Breast epithelium (tissue), 4 donors: ENCODE results near the gene TXNRD2. TPM values are rescaled to one million over a fixed set of nuclear protein-coding genes. Genes with fewer than 3 reads are reported as not detected.

ENCODE experiments used
- DNase-seq, 2 donors: peaks; one replicate each; pipeline ENCODE4 v3.0.0-alpha.2; 2019; ENCODE audit warnings: low spot score in 2 of 2
- H3K27ac ChIP-seq, 2 donors: fragments of 200-600 bp; sonication (generic) in 1 of 2; one replicate each; pipeline ENCODE4 v1.5.1; 2016 to 2019; ENCODE audit warnings: mild to moderate bottlenecking in 1 of 2
- H3K27me3 ChIP-seq, 2 donors: fragments of 200-600 bp; sonication (generic) in 1 of 2; one replicate each; pipeline versions ENCODE4 v1.5.1 to v1.6.0; 2017 to 2019; ENCODE audit warnings: control low read depth in 1 of 2, mild to moderate bottlenecking in 1 of 2
- H3K36me3 ChIP-seq: fragments of 200-600 bp; one replicate; pipeline ENCODE4 v1.5.1; 2019
- H3K4me1 ChIP-seq, 2 donors: fragments of 200-600 bp; sonication (generic); one replicate each; pipeline ENCODE4 v1.5.1; 2016 to 2019; ENCODE audit warnings: control low read depth in 1 of 2
- H3K4me3 ChIP-seq, 3 donors: fragments of 200-600 bp; sonication (generic); 1 replicate in 2 of 3; 2 replicates in 1 of 3; pipeline ENCODE4 v1.5.1; 2016 to 2019; ENCODE audit warnings: mild to moderate bottlenecking in 3 of 3, moderate library complexity in 2 of 3
- H3K9me3 ChIP-seq, 2 donors: fragments of 200-600 bp; sonication (generic) in 1 of 2; one replicate each; pipeline ENCODE4 v1.5.1; 2016 to 2019; ENCODE audit warnings: control low read depth in 1 of 2
- POLR2A ChIP-seq: fragments of 450-650 bp; IDR thresholded peaks from one replicate; pipeline ENCODE4 v1.6.1; 2016; ENCODE audit warnings: antibody characterized with exemption, mild to moderate bottlenecking, moderate library complexity
- POLR2AphosphoS5 ChIP-seq, 3 donors: sonication (generic); formaldehyde crosslinking; IDR thresholded peaks; one replicate each; pipeline ENCODE4 v1.6.1; 2017; ENCODE audit warnings: antibody characterized with exemption in 3 of 3
- intact Hi-C: fragments of 100-400 bp; cut with DNase I; formaldehyde crosslinking; loops from one replicate; pipeline ENCODE4 v1.15.1; 2023; ENCODE audit warnings: low total_unique reads
- total RNA-seq, 3 donors: library from RNA; depleted of rRNA; stranded (reverse); fragments of >200 nt; gene quantifications; one replicate each; pipeline ENCODE4 v1.1.0, GENCODE V29; 2016
- TF ChIP-seq, protein P1 (sequence below), 3 donors: fragments of 450-650 bp; IDR thresholded peaks; one replicate each; pipeline ENCODE4 v1.5.1; 2016 to 2017; ENCODE audit warnings: antibody characterized with exemption in 3 of 3, mild to moderate bottlenecking in 3 of 3, moderate library complexity in 3 of 3

Gene TXNRD2
- total RNA-seq, 3 donors from 2014 or later, result 13.8 to 22.8 (median 20.6) TPM

DNA sequence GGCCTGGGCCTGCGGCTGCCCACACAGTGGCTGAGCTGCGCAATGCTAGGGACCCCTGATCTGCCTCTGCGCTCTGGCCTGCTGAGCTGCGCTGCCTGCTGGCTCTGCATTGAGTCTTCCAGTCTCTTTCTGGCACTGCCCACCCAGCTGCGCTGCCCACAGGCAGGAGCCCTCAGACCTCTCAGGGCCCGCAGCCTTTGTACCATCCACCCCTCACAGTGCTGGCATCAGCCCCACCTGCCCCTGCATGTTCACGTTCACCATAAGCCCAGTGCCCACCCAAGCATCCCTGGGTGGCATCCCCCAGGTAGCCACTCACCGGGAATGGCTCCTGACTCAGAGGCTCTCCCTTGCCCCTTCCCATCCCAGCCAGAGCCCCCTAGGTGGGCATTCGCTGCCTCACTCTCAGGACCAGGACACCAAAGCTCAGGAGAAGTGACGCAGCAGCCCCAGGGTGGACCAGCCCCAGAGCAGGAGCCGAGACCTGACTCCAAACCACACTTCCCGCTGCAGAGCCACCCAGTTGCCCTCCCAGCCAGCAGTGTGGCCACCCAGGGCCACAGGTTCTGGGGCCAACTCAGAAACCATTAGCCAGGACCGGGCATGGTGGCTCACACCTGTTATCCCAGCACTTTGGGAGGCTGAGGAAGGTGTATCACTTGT is 21.8 kb downstream of the TXNRD2 start:
- TF ChIP-seq POLR2A, result no peak
- TF ChIP-seq, protein P1, sequence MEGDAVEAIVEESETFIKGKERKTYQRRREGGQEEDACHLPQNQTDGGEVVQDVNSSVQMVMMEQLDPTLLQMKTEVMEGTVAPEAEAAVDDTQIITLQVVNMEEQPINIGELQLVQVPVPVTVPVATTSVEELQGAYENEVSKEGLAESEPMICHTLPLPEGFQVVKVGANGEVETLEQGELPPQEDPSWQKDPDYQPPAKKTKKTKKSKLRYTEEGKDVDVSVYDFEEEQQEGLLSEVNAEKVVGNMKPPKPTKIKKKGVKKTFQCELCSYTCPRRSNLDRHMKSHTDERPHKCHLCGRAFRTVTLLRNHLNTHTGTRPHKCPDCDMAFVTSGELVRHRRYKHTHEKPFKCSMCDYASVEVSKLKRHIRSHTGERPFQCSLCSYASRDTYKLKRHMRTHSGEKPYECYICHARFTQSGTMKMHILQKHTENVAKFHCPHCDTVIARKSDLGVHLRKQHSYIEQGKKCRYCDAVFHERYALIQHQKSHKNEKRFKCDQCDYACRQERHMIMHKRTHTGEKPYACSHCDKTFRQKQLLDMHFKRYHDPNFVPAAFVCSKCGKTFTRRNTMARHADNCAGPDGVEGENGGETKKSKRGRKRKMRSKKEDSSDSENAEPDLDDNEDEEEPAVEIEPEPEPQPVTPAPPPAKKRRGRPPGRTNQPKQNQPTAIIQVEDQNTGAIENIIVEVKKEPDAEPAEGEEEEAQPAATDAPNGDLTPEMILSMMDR (IDR thresholded peaks at IDR 0.05), result no peak
- no peak for TF ChIP-seq POLR2AphosphoS5 (IDR thresholded peaks at IDR 0.05)
- DNase-seq, result no peak
- H3K9me3 ChIP-seq, result no peaks in the 10 kb centered on the region
- no peaks in the 10 kb centered on the region for H3K36me3 ChIP-seq
- intact Hi-C loops, result loop anchor here (5.0 kb wide), 1 partner anchor 188 kb away; no protein-coding TSS in a partner anchor
- H3K27ac ChIP-seq, result no peak overlapping the region
- no peaks in the 10 kb centered on the region for H3K27me3 ChIP-seq
- no peak overlapping the region for H3K4me3 ChIP-seq
- no peaks in the 10 kb centered on the region for H3K4me1 ChIP-seq

DNA sequence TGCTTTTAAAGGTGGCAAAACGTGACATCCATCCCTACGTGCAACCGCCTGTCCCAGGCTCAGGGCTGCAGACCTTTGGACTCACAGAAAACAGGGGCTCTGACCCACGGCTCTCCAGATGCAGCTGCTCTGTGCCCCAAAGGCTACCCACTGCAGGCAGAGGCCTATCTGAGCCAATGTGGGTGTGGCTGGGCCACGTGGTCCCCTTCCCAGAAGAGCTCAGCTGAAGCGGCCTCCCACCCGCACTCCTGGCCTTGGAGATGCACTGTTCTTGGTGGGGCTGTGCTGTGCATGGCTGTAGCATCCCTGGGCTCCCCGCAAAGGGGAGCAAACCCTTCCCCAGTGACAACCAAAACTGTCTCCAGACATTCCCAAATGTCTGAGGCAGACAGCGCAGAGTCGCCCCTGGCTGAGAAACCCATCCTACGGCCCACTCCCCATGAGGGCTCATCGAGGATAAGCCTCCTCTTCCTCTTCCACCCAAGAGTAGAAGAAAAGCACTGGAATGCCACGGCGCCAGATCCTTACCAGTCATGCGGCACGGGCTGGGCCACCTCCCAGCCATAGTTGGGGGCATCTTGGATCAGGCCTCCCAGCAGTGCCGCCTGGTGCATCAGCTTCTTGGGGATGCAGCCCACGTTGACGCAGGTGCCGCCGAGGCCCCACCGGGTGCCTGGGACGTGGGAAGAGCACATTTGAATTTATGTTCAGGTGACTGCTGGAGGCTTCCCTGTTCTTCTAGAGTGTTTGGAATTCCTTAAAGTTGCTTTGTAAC is 23.1 kb downstream of the TXNRD2 start:
- no peak overlapping the region for H3K27ac ChIP-seq
- intact Hi-C loops, result loop anchor here (5.0 kb wide), 1 partner anchor 186 kb away; no protein-coding TSS in a partner anchor
- H3K4me3 ChIP-seq, result no peak overlapping the region
- TF ChIP-seq POLR2AphosphoS5 (IDR thresholded peaks at IDR 0.05), result no peak
- TF ChIP-seq POLR2A, result no peak
- TF ChIP-seq, protein P1 (IDR thresholded peaks at IDR 0.05), result no peak
- H3K36me3 ChIP-seq, result no peaks in the 10 kb centered on the region
- no peaks in the 10 kb centered on the region for H3K27me3 ChIP-seq
- H3K4me1 ChIP-seq, result no peaks in the 10 kb centered on the region
- DNase-seq, result no peak
- no peaks in the 10 kb centered on the region for H3K9me3 ChIP-seq

DNA sequence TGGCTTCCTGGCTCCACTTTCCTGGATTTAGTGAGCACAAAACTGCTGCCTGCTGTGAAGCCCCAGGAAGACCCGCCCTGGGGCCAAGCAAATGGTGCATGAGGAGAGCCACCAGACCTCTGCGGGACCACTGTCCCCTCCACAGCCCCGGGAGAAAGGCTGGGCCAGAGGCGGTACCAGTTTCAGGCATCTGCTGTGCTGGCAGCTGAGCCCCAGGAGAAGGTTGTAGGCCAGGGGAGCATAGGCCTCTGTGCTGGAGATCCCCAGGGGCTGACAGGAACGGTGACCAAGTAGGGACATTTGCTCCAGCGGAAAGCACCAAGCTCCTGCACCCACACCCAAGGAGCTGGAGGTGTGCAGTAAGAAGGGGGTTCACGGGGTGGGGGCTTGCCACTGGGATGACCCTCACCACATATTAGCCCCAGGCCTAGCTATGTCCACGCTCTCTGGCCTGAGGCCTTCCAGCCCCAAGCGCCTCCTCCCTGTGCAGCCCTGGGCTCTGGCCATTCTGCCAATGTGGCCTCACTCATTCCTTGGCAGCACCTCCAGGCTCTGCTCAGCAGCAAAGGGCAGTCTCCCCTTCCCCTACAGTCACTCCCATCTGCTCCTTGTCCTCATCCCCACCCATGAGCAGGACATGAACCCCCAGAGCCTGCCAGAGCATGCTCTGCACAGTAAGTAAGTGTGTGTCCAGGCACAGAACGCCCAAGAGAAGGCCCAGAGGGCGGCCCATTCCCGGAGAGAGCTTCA is 24.1 kb downstream of the TXNRD2 start:
- no peak for TF ChIP-seq POLR2A
- TF ChIP-seq, protein P1 (IDR thresholded peaks at IDR 0.05), result no peak
- TF ChIP-seq POLR2AphosphoS5 (IDR thresholded peaks at IDR 0.05), result no peak
- Histone ChIP-seq H3K36me3 (no peaks in the 10 kb centered on the region), H3K27ac (no peak overlapping the region), H3K27me3 (no peaks in the 10 kb centered on the region), H3K4me1 (no peaks in the 10 kb centered on the region), H3K9me3 (no peaks in the 10 kb centered on the region), H3K4me3 (no peak overlapping the region)
- DNase-seq, result no peak
- intact Hi-C loops, result loop anchor here (5.0 kb wide), 1 partner anchor 185 kb away; no protein-coding TSS in a partner anchor

DNA sequence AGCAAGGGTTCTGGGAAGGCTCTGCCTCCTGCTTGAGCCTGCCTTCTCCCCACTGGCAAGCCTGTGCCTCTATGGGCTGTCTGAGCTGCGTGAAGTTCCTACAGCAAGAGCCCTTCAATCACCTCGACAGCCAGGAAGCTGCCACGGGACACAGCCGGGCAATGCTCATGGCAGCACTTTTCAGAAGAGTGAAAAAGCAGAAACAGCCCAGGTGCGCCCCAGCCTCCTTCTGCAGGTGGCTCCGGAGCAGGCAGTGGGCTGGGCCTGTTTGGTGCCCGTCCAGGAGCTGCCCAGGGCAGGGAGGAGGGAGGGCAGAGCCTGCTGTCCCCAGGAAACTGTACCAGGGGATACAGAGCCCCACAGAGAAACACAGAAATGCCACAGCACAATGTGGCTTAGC is 24.7 kb downstream of the TXNRD2 start:
- no peak for DNase-seq
- intact Hi-C loops, result loop anchor here (5.0 kb wide), 1 partner anchor 185 kb away; no protein-coding TSS in a partner anchor
- Histone ChIP-seq H3K9me3 (no peaks in the 10 kb centered on the region), H3K27ac (no peak overlapping the region), H3K4me3 (no peak overlapping the region), H3K4me1 (no peaks in the 10 kb centered on the region), H3K27me3 (no peaks in the 10 kb centered on the region), H3K36me3 (no peaks in the 10 kb centered on the region)
- no peak for TF ChIP-seq POLR2AphosphoS5 (IDR thresholded peaks at IDR 0.05)
- TF ChIP-seq, protein P1 (IDR thresholded peaks at IDR 0.05), result no peak
- no peak for TF ChIP-seq POLR2A
